Keratinocyte (primary cell): ENCODE results near the gene SEL1L3. TPM values are rescaled to one million over a fixed set of nuclear protein-coding genes. Genes with fewer than 3 reads are reported as not detected.

Source experiments
- DNase-seq: peaks from one replicate; pipeline ENCODE4 v3.0.0-alpha.2; 2011; ENCODE audit warnings: low read depth, missing footprints, low spot score
- FAIRE-seq: peaks from 2 replicates; lab custom pipeline; 2011; peaks lifted over from hg19 to GRCh38; lab: Jason Lieb, UNC
- H2AFZ ChIP-seq: 2 replicates; pipeline ENCODE4 v1.6.0; 2012; ENCODE audit warnings: low read length, control low read depth, inconsistent platforms; ENCODE audit not compliant: control insufficient read depth
- H3K27ac ChIP-seq: 2 replicates; pipeline ENCODE4 v1.5.1; 2011; ENCODE audit warnings: low read length; ENCODE audit not compliant: control insufficient read depth, insufficient read depth
- H3K27me3 ChIP-seq: 3 replicates; pipeline ENCODE4 v1.6.0; 2011; ENCODE audit warnings: low read length; ENCODE audit not compliant: control insufficient read depth, insufficient read depth; ENCODE audit errors: extremely low read depth
- H3K36me3 ChIP-seq, 2 experiments: 2 replicates in 1 of 2; 3 replicates in 1 of 2; pipeline ENCODE4 v1.5.1; 2011; ENCODE audit warnings: low read length in 2 of 2, mild to moderate bottlenecking in 1 of 2; ENCODE audit not compliant: control insufficient read depth in 2 of 2, insufficient read depth in 2 of 2; ENCODE audit errors: extremely low read depth in 1 of 2
- H3K4me1 ChIP-seq: 3 replicates; pipeline ENCODE4 v1.5.1; 2011; ENCODE audit warnings: low read length; ENCODE audit not compliant: control insufficient read depth, insufficient read depth; ENCODE audit errors: extremely low read depth
- H3K4me2 ChIP-seq: 3 replicates; pipeline ENCODE4 v1.6.0; 2011; ENCODE audit warnings: low read depth, low read length; ENCODE audit not compliant: control insufficient read depth, insufficient read depth; ENCODE audit errors: extremely low read depth
- H3K4me3 ChIP-seq, 3 experiments: fragments of 200-600 bp in 1 of 3; sonication (generic) in 1 of 3; 2 replicates in 2 of 3; 3 replicates in 1 of 3; pipeline ENCODE4 v1.5.1; 2011 to 2016; ENCODE audit warnings: low read length in 3 of 3, mild to moderate bottlenecking in 3 of 3, control low read depth in 2 of 3, inconsistent platforms in 1 of 3, low read depth in 1 of 3, mixed read lengths in 1 of 3, mixed run types in 1 of 3, moderate library complexity in 1 of 3; ENCODE audit not compliant: control insufficient read depth in 2 of 3, insufficient read depth in 2 of 3; ENCODE audit errors: extremely low read depth in 1 of 3
- H3K79me2 ChIP-seq: 2 replicates; pipeline ENCODE4 v1.6.0; 2012; ENCODE audit warnings: low read length; ENCODE audit not compliant: control insufficient read depth, insufficient read depth
- H3K9ac ChIP-seq: 3 replicates; pipeline ENCODE4 v1.6.0; 2011; ENCODE audit warnings: low read length; ENCODE audit not compliant: control insufficient read depth, insufficient read depth; ENCODE audit errors: extremely low read depth
- H3K9me1 ChIP-seq: 3 replicates; pipeline ENCODE4 v1.6.0; 2011; ENCODE audit warnings: low read length; ENCODE audit not compliant: control insufficient read depth, insufficient read depth; ENCODE audit errors: extremely low read depth
- H3K9me3 ChIP-seq: 2 replicates; pipeline ENCODE4 v1.5.1; 2012; ENCODE audit warnings: low read depth, low read length; ENCODE audit not compliant: control insufficient read depth
- H4K20me1 ChIP-seq: 3 replicates; pipeline ENCODE4 v1.6.0; 2011; ENCODE audit warnings: low read length; ENCODE audit not compliant: control insufficient read depth, insufficient read depth; ENCODE audit errors: extremely low read depth
- CTCF ChIP-seq, 3 experiments: IDR thresholded peaks in 1 of 3; conservative IDR thresholded peaks in 1 of 3; optimal IDR thresholded peaks in 1 of 3; 2 replicates in 2 of 3; 3 replicates in 1 of 3; pipeline versions ENCODE3 to v1.5.1; 2011; ENCODE audit warnings: low read length in 3 of 3, mild to moderate bottlenecking in 3 of 3, moderate library complexity in 2 of 3, control low read depth in 1 of 3, inconsistent platforms in 1 of 3; ENCODE audit not compliant: insufficient read depth in 2 of 3; ENCODE audit errors: extremely low read depth in 1 of 3
- EZH2 ChIP-seq: IDR thresholded peaks from one replicate; pipeline ENCODE4 v1.6.1; 2012; ENCODE audit warnings: inconsistent platforms, mild to moderate bottlenecking, low read length, moderate library complexity
- dilution Hi-C: fragments of 300-500 bp; cut with MboI; formaldehyde crosslinking; loops from one replicate; pipeline ENCODE4 v1.7.0; 2020; ENCODE audit warnings: low sequenced_read_pairs; ENCODE audit not compliant: extremely low pct_ligation_motif_present
- polyA plus RNA-seq, 5 experiments: library from polyadenylated mRNA; depleted of rRNA in 3 of 5; stranded (reverse) in 3 of 5; stranded (forward) in 1 of 5; unstranded in 1 of 5; fragments of >200 nt; gene quantifications; 1 replicate in 1 of 5; 2 replicates in 3 of 5; 3 replicates in 1 of 5; pipeline versions ENCODE4 v1.2.1 to v1.2.3, GENCODE V29; 2011 to 2012; ENCODE audit warnings: missing spikeins in 2 of 5, low read depth in 1 of 5, low replicate concordance in 1 of 5

SEL1L3 gene
- polyA plus RNA-seq, 1 donor (not counting 4 experiments of a cell fraction or from before 2014, with no cell fraction given), result 67.9 TPM

GRCh38 chr4:25879587-25879986 is 16.8 kb upstream of the SEL1L3 start:
- Histone ChIP-seq H3K4me2 (no peak overlapping the region), H3K79me2 (no peaks in the 10 kb centered on the region), H3K36me3 (no peaks in the 10 kb centered on the region), H3K9me3 (no peaks in the 10 kb centered on the region), H3K27ac (no peak overlapping the region), H4K20me1 (no peaks in the 10 kb centered on the region), H3K4me1 (peaks cover 15% of the 10 kb centered on the region), H2AFZ (no peak overlapping the region), H3K4me3 (no peak overlapping the region), H3K27me3 (no peaks in the 10 kb centered on the region), H3K9me1 (no peaks in the 10 kb centered on the region), H3K9ac (no peak overlapping the region)
- DNase-seq, result no peak
- dilution Hi-C loops, result no loop called here
- TF ChIP-seq CTCF (optimal IDR thresholded peaks at IDR 0.05 in 1 of 3, IDR thresholded peaks at IDR 0.05 in 1 of 3, conservative IDR thresholded peaks at IDR 0.05 in 1 of 3; ENCODE audit: extremely low read depth in 1 of 3, insufficient read depth in 2 of 3, low read length in 3 of 3), result no peak
- no peak for TF ChIP-seq EZH2
- no peak for FAIRE-seq

GRCh38 chr4:25879091-25879584 is 16.4 kb upstream of the SEL1L3 start:
- no peak overlapping the region for H3K4me2 ChIP-seq
- no peaks in the 10 kb centered on the region for H3K9me3 ChIP-seq
- no peaks in the 10 kb centered on the region for H4K20me1 ChIP-seq
- H3K9me1 ChIP-seq, result no peaks in the 10 kb centered on the region
- no peaks in the 10 kb centered on the region for H3K27me3 ChIP-seq
- no peaks in the 10 kb centered on the region for H3K36me3 ChIP-seq
- H2AFZ ChIP-seq, result no peak overlapping the region
- H3K9ac ChIP-seq, result no peak overlapping the region
- FAIRE-seq, result no peak
- no peak overlapping the region for H3K27ac ChIP-seq
- H3K79me2 ChIP-seq, result no peaks in the 10 kb centered on the region
- dilution Hi-C loops, result no loop called here
- DNase-seq, result no peak
- TF ChIP-seq EZH2 (no peak), CTCF (optimal IDR thresholded peaks at IDR 0.05 in 1 of 3, IDR thresholded peaks at IDR 0.05 in 1 of 3, conservative IDR thresholded peaks at IDR 0.05 in 1 of 3; ENCODE audit: extremely low read depth in 1 of 3, insufficient read depth in 2 of 3, low read length in 3 of 3) (no peak)
- peaks cover 10% of the 10 kb centered on the region for H3K4me1 ChIP-seq
- H3K4me3 ChIP-seq, result no peak overlapping the region
